Hepatocyte (in vitro differentiated cells): Measurements from ENCODE around the gene CNDP1. TPM values are rescaled to one million over a fixed set of nuclear protein-coding genes. Genes with fewer than 3 reads are reported as not detected.
A peak's percentile ranks its signal among the peaks of the same experiment; 100 is the strongest.

Experiments used
- DNase-seq: peaks from one replicate; pipeline ENCODE4 v3.0.0-alpha.2; 2016; ENCODE audit warnings: low spot score
- H2AFZ ChIP-seq: fragments of 200-600 bp; sonication (generic); 2 replicates; pipeline ENCODE4 v1.6.0; 2016; ENCODE audit warnings: antibody characterized with exemption, mild to moderate bottlenecking
- H3K27ac ChIP-seq: fragments of 200-600 bp; sonication (generic); 2 replicates; pipeline ENCODE4 v1.5.1; 2016; ENCODE audit warnings: mild to moderate bottlenecking
- H3K27me3 ChIP-seq: fragments of 200-600 bp; sonication (generic); 2 replicates; pipeline ENCODE4 v1.6.1; 2016
- H3K36me3 ChIP-seq: fragments of 200-600 bp; sonication (generic); replicated peaks from 2 replicates; pipeline ENCODE4 v1.5.1; 2016; ENCODE audit warnings: low read depth; ENCODE audit not compliant: insufficient read depth
- H3K4me1 ChIP-seq: fragments of 200-600 bp; sonication (generic); 2 replicates; pipeline ENCODE4 v1.5.1; 2016; ENCODE audit warnings: mild to moderate bottlenecking, moderate library complexity; ENCODE audit not compliant: insufficient read depth
- H3K4me2 ChIP-seq: fragments of 200-600 bp; sonication (generic); 2 replicates; pipeline ENCODE4 v1.6.0; 2016
- H3K4me3 ChIP-seq: fragments of 200-600 bp; sonication (generic); 2 replicates; pipeline ENCODE4 v1.5.1; 2016; ENCODE audit warnings: mild to moderate bottlenecking
- H3K79me2 ChIP-seq: fragments of 200-600 bp; sonication (generic); 2 replicates; pipeline ENCODE4 v1.6.0; 2017; ENCODE audit warnings: mild to moderate bottlenecking
- H3K9me2 ChIP-seq: fragments of 200-600 bp; sonication (generic); replicated peaks from 2 replicates; pipeline ENCODE4 v1.6.0; 2017; ENCODE audit warnings: mild to moderate bottlenecking; ENCODE audit not compliant: insufficient read depth
- H3K9me3 ChIP-seq: fragments of 200-600 bp; sonication (generic); 2 replicates; pipeline ENCODE4 v1.5.1; 2016; ENCODE audit warnings: low read depth, mild to moderate bottlenecking
- H4K20me1 ChIP-seq: fragments of 200-600 bp; sonication (generic); 2 replicates; pipeline ENCODE4 v1.6.0; 2016; ENCODE audit warnings: mild to moderate bottlenecking; ENCODE audit not compliant: insufficient read depth, poor library complexity, severe bottlenecking
- EZH2 ChIP-seq: fragments of 200-600 bp; sonication (generic); IDR thresholded peaks from 2 replicates; pipeline ENCODE4 v1.6.1; 2016; ENCODE audit warnings: antibody characterized with exemption, mild to moderate bottlenecking, borderline replicate concordance
- EZH2phosphoT487 ChIP-seq: fragments of 200-600 bp; sonication (generic); IDR thresholded peaks from one replicate; pipeline ENCODE4 v1.6.1; 2018; ENCODE audit warnings: antibody characterized with exemption, mild to moderate bottlenecking, low read depth, moderate library complexity; ENCODE audit not compliant: unreplicated experiment, severe bottlenecking
- WGBS: methylation state at CpG from one replicate; pipeline ENCODE4 v1.1.6; 2016; ENCODE audit warnings: low lambda C conversion rate; ENCODE audit errors: missing lambda C conversion rate; 5-methylcytosine and 5-hydroxymethylcytosine counted together
- polyA plus RNA-seq: library from polyadenylated mRNA; unstranded; fragments of >200 nt; fragmentation: Nextera tagmentation; extraction: Ambion mirVana; gene quantifications from 2 replicates; pipeline ENCODE4 v1.2.1, GENCODE V29; 2016
- total RNA-seq: library from RNA; depleted of rRNA; stranded (reverse); fragments of >200 nt; gene quantifications from 2 replicates; pipeline ENCODE4 v1.2.3, GENCODE V29; 2014
- TF ChIP-seq, protein P1 (sequence below): fragments of 200-600 bp; sonication (generic); IDR thresholded peaks from 2 replicates; pipeline ENCODE4 v1.5.1; 2016; ENCODE audit warnings: antibody characterized with exemption, mild to moderate bottlenecking; ENCODE audit not compliant: poor library complexity

CNDP1 gene
- total and polyA plus RNA-seq, 2 experiments from 2014 or later = 0.74 TPM; not detected in 1

DNA sequence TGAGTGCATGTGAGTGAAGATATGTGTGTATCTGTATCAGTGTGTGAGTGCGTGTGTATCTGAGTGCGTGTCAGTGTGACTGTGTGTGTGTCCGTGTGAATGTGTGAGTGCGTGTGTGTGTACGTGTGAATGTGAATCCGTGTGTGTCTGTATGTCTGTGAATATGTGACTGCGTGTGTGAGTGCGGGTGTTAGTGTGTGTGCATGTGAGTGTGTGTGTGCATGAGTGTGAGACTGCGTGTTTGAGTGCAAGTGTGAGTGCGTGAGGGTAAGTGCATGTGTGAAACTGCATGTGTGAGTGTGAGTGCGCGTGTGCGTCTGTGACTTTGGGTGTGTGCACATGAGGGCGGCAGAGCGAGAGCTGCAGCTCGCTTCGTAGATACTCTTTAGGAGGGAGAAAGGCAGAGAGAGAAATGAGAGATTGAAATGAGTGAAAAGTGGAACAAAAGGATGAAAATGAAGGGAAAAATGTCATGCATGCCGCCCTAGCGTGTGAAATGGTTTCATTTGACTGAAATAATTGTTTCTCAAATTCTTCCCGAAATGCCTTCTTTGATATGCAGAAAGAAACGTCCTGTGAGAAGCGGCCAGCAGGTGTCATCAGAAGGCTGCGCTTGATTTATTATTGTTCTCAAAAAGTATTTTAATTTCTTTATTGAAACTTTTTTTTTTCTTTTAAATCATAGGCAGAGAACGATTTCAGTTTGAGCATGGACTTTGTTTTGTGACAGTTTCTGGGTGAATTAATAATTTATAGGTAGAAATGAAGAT is 88.9 kb downstream of the CNDP1 start:
- Histone ChIP-seq H3K4me2 (no peak overlapping the region), H4K20me1 (no peaks in the 10 kb centered on the region), H3K4me3 (no peak overlapping the region), H3K27me3 (no peaks in the 10 kb centered on the region), H3K36me3 (no peaks in the 10 kb centered on the region), H2AFZ (no peak overlapping the region), H3K27ac (no peak overlapping the region), H3K9me2 (no peaks in the 10 kb centered on the region), H3K4me1 (no peaks in the 10 kb centered on the region), H3K9me3 (no peaks in the 10 kb centered on the region), H3K79me2 (peaks cover 61% of the 10 kb centered on the region)
- no peak for DNase-seq
- 82% methylated on average over 24 of the region's 24 CpGs for WGBS
- no peak for TF ChIP-seq EZH2
- TF ChIP-seq EZH2phosphoT487 = no peak
- TF ChIP-seq, protein P1, sequence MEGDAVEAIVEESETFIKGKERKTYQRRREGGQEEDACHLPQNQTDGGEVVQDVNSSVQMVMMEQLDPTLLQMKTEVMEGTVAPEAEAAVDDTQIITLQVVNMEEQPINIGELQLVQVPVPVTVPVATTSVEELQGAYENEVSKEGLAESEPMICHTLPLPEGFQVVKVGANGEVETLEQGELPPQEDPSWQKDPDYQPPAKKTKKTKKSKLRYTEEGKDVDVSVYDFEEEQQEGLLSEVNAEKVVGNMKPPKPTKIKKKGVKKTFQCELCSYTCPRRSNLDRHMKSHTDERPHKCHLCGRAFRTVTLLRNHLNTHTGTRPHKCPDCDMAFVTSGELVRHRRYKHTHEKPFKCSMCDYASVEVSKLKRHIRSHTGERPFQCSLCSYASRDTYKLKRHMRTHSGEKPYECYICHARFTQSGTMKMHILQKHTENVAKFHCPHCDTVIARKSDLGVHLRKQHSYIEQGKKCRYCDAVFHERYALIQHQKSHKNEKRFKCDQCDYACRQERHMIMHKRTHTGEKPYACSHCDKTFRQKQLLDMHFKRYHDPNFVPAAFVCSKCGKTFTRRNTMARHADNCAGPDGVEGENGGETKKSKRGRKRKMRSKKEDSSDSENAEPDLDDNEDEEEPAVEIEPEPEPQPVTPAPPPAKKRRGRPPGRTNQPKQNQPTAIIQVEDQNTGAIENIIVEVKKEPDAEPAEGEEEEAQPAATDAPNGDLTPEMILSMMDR = peak; percentile 51

DNA sequence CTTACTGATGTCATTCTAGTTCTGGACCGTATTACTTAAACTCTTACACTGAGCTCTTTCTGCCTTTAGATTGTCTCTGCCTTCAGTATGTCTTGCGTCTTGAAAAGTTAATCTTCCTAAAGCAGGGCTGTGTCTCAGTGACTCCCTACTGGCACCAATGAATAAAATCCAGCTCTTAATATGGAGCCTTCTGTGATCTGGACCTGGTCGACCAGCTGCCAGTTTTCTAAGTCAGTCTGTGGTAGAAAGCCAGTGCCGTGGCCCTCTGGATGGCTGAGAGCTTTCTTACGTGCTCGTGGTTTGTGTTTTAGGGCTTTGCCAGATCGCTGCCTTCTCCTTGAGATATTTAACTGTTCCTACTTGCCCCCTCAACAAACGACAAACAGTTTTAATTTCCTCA is 90.2 kb downstream of the CNDP1 start:
- WGBS = 91% methylated on average over 8 of the region's 8 CpGs
- H4K20me1 ChIP-seq = no peaks in the 10 kb centered on the region
- H3K9me3 ChIP-seq = no peaks in the 10 kb centered on the region
- DNase-seq = no peak
- no peaks in the 10 kb centered on the region for H3K36me3 ChIP-seq
- no peak overlapping the region for H2AFZ ChIP-seq
- TF ChIP-seq EZH2 (no peak), EZH2phosphoT487 (no peak)
- TF ChIP-seq, protein P1 = no peak
- no peak overlapping the region for H3K27ac ChIP-seq
- peaks cover 59% of the 10 kb centered on the region for H3K79me2 ChIP-seq
- no peak overlapping the region for H3K4me3 ChIP-seq
- H3K9me2 ChIP-seq = no peaks in the 10 kb centered on the region
- H3K27me3 ChIP-seq = no peaks in the 10 kb centered on the region
- H3K4me2 ChIP-seq = no peak overlapping the region
- H3K4me1 ChIP-seq = no peaks in the 10 kb centered on the region

- DNase-seq = no peak
- WGBS = 90% methylated on average over 5 of the region's 5 CpGs
- TF ChIP-seq, protein P1 = no peak
- TF ChIP-seq EZH2 = no peak
- TF ChIP-seq EZH2phosphoT487 = no peak
- Histone ChIP-seq H3K4me3 (no peak overlapping the region), H3K27ac (no peak overlapping the region), H3K9me2 (no peaks in the 10 kb centered on the region), H3K4me2 (no peak overlapping the region), H3K9me3 (no peaks in the 10 kb centered on the region), H2AFZ (no peak overlapping the region), H4K20me1 (no peaks in the 10 kb centered on the region), H3K27me3 (no peaks in the 10 kb centered on the region), H3K36me3 (no peaks in the 10 kb centered on the region), H3K79me2 (peaks cover 59% of the 10 kb centered on the region), H3K4me1 (no peaks in the 10 kb centered on the region)
Measured at GRCh38 chr18:74625157-74625556, 90.9 kb downstream of the CNDP1 start.
